Medulla oblongata (tissue), 1 donor: ENCODE data around the gene TBX1.

Experiments used
- DNase-seq: peaks from one replicate; pipeline ENCODE4 v3.0.0-alpha.2; 2015; ENCODE audit errors: extremely low spot score

TBX1 gene

GRCh38 chr22:19799322-19800190, 39.0 kb downstream of the TBX1 start:
- DNase-seq: no peak

- DNase-seq: no peak
These were observed 39.7 kb downstream of the TBX1 start for GRCh38 chr22:19800306-19800705.

DNA sequence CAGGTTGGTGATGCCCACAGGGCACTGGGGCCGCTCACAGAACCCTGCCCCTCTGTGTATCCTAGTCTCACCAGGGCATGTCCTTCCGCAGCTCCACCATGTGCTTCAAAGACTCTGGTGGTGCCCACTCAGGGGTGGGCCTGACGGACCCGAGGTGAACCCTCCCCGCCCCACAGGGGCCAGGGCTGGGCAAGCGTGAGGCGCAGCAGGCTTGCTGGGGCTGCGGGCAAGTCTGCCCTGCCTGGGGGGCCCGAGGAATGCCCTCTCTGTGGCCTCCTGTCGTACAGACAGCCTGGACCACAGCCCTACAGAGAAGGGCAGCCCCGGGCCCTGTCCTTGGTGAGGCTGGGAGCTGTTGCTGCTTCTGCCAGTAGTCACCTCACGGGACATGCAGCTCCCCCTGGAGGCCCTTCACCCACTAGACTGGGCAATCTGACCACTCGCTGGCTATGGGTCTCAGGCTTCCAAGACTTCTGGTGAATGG, 40.2 kb downstream of the TBX1 start:
- no peak for DNase-seq

GRCh38 chr22:19801340-19802000, 40.9 kb downstream of the TBX1 start:
- DNase-seq: no peak

GRCh38 chr22:19802001-19802893, 41.7 kb downstream of the TBX1 start:
- no peak for DNase-seq

DNA sequence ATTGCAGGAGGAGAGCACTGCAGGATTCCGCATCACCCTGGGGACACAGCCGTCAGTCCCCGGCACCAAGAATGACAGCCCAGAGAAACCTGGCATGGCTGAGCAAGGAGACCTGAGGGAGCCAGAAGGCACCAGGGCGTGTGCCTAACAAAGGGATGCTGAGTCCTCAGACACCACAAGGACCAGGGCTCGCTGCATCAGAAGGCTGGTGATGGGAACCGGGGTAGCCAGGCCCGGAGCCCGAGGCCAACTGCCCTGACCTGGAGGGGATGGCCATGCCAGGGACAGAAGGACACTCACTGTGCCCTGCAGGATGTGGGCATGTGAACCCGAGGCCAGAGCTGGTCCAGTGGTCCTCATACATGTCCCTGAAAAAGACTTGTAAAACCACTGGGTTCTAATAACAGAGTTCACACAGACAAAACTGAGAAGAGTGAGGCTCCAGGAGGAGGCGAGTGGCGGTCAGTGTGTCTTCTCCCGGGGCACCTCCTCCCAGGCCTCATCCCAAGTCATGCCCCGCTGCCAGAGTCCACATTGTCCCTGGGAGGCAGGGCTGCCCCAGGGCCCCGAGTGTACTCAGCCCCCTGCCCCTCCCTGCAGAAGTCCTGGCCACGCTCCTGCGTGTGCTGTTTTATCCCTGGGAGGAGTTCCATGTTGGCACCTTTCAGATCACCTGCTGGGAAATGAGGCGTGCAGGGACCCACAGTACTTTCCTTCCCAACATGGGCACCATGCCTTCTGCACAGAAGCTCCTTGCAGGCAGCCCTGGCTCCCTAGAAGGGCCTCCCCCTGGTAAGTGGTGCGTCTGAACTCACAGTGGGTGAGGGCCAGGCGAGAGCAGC, 42.5 kb downstream of the TBX1 start:
- DNase-seq: no peak

GRCh38 chr22:19803736-19804267, 43.2 kb downstream of the TBX1 start:
- no peak for DNase-seq

- no peak for DNase-seq
These were observed 45.2 kb downstream of the TBX1 start for GRCh38 chr22:19805821-19806212.

- no peak for DNase-seq
These were observed 45.9 kb downstream of the TBX1 start for GRCh38 chr22:19806213-19807160.

GRCh38 chr22:19807161-19807913, 46.8 kb downstream of the TBX1 start:
- no peak for DNase-seq

GRCh38 chr22:19807914-19808872, 47.6 kb downstream of the TBX1 start:
- no peak for DNase-seq

DNA sequence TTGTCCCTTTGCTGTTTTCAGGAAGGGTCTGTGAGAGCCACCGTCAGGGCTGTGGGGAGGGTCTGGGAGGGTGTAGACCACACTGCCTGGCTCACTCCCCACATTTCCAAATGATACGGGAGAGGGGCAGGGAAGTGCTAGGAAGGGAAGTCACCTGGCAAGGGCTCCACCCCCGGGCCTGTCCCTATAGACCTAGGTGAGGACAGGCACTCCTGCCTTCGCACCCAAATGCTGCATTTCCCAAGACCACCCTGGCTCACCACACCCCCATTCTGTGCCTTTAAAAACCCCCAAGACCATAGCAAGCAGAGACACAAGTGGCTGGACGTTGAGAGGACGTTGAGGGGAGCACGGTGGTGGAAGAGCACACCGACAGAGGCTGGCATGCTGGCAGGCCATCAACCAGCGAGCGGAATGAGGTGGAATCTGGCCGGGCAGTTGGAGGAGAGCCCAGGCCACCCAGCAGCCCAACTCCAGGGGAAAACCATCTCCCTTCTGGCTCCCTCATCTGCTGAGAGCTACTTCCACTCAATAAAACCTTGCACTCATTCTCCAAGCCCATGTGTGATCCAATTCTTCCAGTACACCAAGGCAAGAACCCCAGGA, 48.4 kb downstream of the TBX1 start:
- DNase-seq: peak; percentile 24

GRCh38 chr22:19809741-19810140, 49.2 kb downstream of the TBX1 start:
- no peak for DNase-seq

- no peak for DNase-seq
These were observed 50.0 kb downstream of the TBX1 start for GRCh38 chr22:19810381-19811201.

DNA sequence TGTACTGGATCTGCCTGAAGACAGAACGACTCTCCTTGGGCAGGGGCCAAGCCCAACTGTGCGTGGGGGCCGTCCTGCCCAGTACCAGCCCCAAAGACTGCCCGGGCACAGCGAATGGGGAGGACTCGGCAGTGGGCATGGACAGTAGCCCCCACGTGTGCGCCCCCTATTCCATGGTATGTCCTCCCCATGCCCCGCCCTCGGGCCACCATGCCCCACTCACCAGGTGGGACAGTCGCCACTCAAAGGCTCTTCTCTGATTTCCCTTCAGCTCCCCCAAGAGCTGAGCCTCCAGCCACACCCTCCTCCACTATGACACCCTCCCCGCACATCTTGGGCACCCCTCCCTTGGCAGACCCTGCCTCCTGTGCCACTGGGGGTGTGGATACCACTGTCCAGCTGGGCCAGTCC, 50.6 kb downstream of the TBX1 start:
- DNase-seq: no peak
